ENCODE data around the gene PHLDA3. TPM values are rescaled to one million over a fixed set of nuclear protein-coding genes. Genes with fewer than 3 reads are reported as not detected.

The PHLDA3 gene
- total and polyA plus RNA-seq, 2 of the 13 experiments (the other 11 are each of a cell fraction or from before 2014, with no cell fraction given), result 16.7 to 33.6 TPM

DNA sequence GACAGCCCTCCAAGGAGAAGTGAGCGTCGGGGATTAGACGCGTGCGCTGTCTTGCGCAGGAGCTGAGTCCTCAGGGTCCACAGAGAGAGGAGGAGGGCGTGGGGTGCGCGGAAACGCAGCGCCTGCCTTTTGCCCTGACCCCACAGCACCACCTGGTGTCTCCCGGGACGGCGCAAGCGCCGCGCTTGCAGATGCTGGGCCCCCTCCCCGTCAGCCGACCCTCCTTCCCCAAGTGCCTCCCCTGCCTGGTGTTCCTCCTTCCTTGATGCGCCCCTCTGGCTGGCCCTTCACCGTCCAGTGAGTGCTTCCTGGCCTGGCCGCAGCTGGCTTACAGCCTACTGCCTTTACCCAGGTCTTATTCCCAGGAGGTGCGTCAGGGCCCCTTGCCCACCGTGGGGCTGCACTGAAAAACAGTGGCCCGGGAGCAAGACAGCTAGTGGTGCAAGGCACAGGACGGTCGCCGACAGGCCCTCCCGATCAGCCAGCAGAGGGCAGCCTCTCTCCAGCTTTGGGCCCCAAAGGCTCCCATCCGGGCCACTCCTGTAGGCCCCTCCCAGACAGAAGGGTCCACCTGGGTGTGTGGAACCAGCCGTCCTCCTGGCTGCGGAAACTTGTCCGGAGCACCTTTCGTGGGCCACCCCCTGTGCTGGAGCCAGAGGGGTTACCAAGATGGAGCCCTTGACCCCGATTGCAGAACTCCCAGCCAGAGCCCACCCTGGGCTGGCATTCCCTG is 12.9 kb upstream of the PHLDA3 start (continued):
- TF ChIP-seq AKAP8 (CRISPR knock-in tag; IDR thresholded peaks at IDR 0.05) (no peak), FOXO1 (CRISPR knock-in tag; IDR thresholded peaks at IDR 0.05) (no peak), PCBP1 (IDR thresholded peaks at IDR 0.05; ENCODE audit: borderline replicate concordance, low read depth, low read length) (no peak), HNF4A (CRISPR knock-in tag; IDR thresholded peaks at IDR 0.05) (no peak), LCORL (IDR thresholded peaks at IDR 0.05) (no peak), LCORL (CRISPR knock-in tag; IDR thresholded peaks at IDR 0.05) (peak; percentile 69; the same call in 1 of the 2 replicates), HOXD1 (CRISPR knock-in tag; IDR thresholded peaks at IDR 0.05) (no peak), ZNF629 (CRISPR knock-in tag; conservative IDR thresholded peaks at IDR 0.05) (no peak), NFIB (CRISPR knock-in tag; IDR thresholded peaks at IDR 0.05; ENCODE audit: borderline replicate concordance) (no peak), IKZF1 (IDR thresholded peaks at IDR 0.05) (no peak), ZNF20 (CRISPR knock-in tag; IDR thresholded peaks at IDR 0.05) (no peak), SSRP1 (CRISPR knock-in tag; IDR thresholded peaks at IDR 0.05) (no peak), TP53 (CRISPR knock-in tag; conservative IDR thresholded peaks at IDR 0.05) (no peak), ZNF24 (IDR thresholded peaks at IDR 0.05) (no peak), TCF7L2 (IDR thresholded peaks at IDR 0.05; ENCODE audit: low read depth, low read length) (no peak), SOX6 (IDR thresholded peaks at IDR 0.05) (no peak), SOX6 (CRISPR knock-in tag; IDR thresholded peaks at IDR 0.05) (peak; percentile 52; the same call in 1 of the 2 replicates), SRSF4 (IDR thresholded peaks at IDR 0.05; ENCODE audit: low read depth, low read length, poor library complexity, severe bottlenecking) (no peak), ZNF598 (CRISPR knock-in tag; IDR thresholded peaks at IDR 0.05; ENCODE audit: borderline replicate concordance) (no peak), ZFP36 (IDR thresholded peaks at IDR 0.05; ENCODE audit: borderline replicate concordance, low read depth, low read length, partially characterized antibody) (no peak), MTF1 (CRISPR knock-in tag; IDR thresholded peaks at IDR 0.05) (no peak)
- TF ChIP-seq, protein P1, sequence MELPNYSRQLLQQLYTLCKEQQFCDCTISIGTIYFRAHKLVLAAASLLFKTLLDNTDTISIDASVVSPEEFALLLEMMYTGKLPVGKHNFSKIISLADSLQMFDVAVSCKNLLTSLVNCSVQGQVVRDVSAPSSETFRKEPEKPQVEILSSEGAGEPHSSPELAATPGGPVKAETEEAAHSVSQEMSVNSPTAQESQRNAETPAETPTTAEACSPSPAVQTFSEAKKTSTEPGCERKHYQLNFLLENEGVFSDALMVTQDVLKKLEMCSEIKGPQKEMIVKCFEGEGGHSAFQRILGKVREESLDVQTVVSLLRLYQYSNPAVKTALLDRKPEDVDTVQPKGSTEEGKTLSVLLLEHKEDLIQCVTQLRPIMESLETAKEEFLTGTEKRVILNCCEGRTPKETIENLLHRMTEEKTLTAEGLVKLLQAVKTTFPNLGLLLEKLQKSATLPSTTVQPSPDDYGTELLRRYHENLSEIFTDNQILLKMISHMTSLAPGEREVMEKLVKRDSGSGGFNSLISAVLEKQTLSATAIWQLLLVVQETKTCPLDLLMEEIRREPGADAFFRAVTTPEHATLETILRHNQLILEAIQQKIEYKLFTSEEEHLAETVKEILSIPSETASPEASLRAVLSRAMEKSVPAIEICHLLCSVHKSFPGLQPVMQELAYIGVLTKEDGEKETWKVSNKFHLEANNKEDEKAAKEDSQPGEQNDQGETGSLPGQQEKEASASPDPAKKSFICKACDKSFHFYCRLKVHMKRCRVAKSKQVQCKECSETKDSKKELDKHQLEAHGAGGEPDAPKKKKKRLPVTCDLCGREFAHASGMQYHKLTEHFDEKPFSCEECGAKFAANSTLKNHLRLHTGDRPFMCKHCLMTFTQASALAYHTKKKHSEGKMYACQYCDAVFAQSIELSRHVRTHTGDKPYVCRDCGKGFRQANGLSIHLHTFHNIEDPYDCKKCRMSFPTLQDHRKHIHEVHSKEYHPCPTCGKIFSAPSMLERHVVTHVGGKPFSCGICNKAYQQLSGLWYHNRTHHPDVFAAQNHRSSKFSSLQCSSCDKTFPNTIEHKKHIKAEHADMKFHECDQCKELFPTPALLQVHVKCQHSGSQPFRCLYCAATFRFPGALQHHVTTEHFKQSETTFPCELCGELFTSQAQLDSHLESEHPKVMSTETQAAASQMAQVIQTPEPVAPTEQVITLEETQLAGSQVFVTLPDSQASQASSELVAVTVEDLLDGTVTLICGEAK (IDR thresholded peaks at IDR 0.05), result no peak
- TF ChIP-seq, protein P1 (CRISPR knock-in tag; IDR thresholded peaks at IDR 0.05), result no peak
- TF ChIP-seq, protein P2, sequence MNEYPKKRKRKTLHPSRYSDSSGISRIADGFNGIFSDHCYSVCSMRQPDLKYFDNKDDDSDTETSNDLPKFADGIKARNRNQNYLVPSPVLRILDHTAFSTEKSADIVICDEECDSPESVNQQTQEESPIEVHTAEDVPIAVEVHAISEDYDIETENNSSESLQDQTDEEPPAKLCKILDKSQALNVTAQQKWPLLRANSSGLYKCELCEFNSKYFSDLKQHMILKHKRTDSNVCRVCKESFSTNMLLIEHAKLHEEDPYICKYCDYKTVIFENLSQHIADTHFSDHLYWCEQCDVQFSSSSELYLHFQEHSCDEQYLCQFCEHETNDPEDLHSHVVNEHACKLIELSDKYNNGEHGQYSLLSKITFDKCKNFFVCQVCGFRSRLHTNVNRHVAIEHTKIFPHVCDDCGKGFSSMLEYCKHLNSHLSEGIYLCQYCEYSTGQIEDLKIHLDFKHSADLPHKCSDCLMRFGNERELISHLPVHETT (CRISPR knock-in tag; conservative IDR thresholded peaks at IDR 0.05), result no peak
